ENCODE measurements around the gene EHD2.

Gene EHD2

DNA sequence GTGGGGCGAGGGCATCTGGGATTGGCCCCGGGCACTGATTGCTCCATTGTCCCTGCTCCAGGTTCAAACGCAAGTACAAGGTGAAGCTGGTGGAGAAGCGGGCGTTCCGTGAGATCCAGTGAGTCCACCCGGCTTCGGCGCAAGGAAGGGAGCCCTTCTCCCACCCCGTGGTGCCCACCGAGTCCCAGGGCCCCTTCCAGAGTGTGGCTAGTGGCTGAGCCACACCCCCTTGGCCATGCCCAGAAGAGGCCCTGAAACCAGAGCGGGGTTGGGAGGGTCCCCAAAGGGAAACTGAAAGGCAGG is 43.4 kb downstream of the EHD2 start:
- no peak overlapping the region for H3K4me3 ChIP-seq (ENCODE audit: low read length)
- TF ChIP-seq, protein P1, sequence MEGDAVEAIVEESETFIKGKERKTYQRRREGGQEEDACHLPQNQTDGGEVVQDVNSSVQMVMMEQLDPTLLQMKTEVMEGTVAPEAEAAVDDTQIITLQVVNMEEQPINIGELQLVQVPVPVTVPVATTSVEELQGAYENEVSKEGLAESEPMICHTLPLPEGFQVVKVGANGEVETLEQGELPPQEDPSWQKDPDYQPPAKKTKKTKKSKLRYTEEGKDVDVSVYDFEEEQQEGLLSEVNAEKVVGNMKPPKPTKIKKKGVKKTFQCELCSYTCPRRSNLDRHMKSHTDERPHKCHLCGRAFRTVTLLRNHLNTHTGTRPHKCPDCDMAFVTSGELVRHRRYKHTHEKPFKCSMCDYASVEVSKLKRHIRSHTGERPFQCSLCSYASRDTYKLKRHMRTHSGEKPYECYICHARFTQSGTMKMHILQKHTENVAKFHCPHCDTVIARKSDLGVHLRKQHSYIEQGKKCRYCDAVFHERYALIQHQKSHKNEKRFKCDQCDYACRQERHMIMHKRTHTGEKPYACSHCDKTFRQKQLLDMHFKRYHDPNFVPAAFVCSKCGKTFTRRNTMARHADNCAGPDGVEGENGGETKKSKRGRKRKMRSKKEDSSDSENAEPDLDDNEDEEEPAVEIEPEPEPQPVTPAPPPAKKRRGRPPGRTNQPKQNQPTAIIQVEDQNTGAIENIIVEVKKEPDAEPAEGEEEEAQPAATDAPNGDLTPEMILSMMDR (conservative IDR thresholded peaks at IDR 0.05; ENCODE audit: low read depth, low read length): no peak
- DNase-seq (ENCODE audit: low read depth): no peak

DNA sequence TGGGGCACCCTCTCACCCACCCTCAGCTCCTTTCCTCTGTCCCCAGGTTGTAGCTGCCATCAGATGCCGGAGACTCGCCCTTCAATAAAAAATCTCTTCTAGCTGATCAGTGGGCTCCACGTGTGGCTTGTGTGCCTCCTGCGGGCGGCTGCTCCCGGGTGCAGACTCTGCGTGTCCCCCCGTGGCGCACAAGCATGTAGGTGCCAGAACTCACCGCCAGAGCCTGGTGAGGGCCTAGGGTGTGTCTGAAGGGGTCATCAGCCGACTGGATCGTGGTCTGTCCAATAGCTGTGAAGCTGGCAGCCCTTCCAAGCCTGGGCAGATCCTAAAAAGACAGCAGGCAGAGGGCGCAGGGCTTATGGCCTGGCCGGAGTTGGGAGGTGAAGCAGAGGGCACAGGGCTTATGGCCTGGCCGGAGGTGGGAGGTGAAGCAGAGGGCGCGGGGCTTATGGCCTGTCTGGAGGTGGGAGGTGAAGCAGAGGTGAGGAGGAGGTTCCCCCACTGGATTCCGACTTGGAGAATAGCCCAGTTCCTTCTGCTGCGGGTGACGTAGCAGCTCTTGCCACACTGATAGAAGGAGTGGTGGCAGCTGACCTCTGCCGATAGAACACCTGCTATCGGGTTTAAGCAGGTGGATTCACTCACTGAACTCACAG is 43.9 kb downstream of the EHD2 start:
- no peak overlapping the region for H3K4me3 ChIP-seq (ENCODE audit: low read length)
- no peak for DNase-seq (ENCODE audit: low read depth)
- TF ChIP-seq, protein P1 (conservative IDR thresholded peaks at IDR 0.05; ENCODE audit: low read depth, low read length): no peak

DNA sequence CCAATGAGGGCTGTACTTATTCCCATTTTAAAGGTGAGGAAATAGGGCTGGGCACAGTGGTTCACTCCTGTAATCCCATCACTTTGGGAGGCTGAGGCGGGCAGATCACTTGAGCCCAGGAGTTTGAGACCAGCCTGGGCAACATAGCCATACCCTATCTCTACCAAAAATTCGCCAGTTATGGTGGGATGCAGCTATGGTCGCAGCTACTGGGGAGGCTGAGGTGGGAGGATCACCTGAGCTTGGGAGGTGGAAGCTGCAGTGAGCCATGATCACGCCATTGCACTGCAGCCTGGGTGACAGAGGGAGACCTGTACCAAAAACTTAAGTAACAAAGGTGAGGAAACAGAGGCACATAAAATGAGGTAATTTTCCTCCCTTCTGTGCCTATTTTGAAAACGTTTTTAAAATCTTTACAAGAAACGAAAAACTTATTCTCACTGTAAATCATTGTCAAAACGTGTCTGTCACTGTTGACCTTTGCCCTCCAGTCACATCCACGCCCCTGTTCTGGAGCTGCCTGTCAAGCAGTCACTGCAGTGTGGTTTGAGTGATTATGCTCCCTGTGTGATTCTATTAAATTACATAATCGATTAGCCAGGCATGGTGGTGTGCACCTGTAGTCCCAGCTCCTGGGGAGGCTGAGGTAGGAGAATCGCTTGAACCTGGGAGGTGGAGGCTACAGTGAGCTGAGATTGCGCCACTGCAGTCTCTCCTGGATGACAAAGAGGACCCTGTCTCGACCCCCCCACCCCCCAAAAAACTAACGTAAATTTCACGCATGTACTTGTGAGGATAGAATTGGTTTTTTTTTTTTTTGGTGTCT is 44.6 kb downstream of the EHD2 start:
- TF ChIP-seq, protein P1 (conservative IDR thresholded peaks at IDR 0.05; ENCODE audit: low read depth, low read length): no peak
- no peak for DNase-seq (ENCODE audit: low read depth)
- no peak overlapping the region for H3K4me3 ChIP-seq (ENCODE audit: low read length)

DNA sequence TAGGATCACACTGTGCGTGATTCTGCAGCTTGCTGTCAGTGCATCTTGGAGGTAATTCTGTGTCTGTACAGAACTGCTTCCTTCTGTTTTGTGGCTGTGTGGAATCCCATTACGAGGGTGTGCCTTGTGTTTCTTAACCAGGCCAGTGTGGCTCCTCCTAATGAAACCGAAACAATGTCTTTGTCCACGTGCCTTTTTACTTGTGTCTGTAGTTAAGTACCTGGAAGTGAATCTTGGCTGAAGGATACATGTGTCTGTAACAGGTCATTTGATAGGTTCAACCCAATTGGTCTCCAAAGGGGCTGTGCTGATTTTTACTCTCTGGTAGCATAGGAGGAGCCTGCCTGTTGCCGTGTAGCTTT is 45.2 kb downstream of the EHD2 start:
- TF ChIP-seq, protein P1 (conservative IDR thresholded peaks at IDR 0.05; ENCODE audit: low read depth, low read length): no peak
- no peak overlapping the region for H3K4me3 ChIP-seq (ENCODE audit: low read length)
- no peak for DNase-seq (ENCODE audit: low read depth)

DNA sequence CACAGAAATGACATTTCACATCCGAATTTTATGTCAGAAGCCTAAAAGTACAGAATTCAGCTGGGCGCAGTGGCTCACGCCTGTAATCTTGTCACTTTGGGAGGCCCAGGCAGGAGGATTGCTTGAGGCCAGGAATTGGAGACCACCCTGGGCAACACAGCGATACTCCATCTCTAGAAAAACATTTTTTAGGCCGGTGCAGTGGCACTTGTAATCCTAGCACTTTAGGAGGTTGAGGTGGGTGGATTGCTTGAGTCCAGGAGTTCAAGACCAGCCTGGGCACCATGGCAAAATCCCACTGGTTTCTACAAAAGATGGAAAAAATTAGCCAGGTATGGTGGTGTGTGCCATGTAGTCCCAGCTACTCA is 47.4 kb downstream of the EHD2 start:
- no peak overlapping the region for H3K4me3 ChIP-seq (ENCODE audit: low read length)
- DNase-seq (ENCODE audit: low read depth): no peak
- TF ChIP-seq, protein P1 (conservative IDR thresholded peaks at IDR 0.05; ENCODE audit: low read depth, low read length): no peak

DNA sequence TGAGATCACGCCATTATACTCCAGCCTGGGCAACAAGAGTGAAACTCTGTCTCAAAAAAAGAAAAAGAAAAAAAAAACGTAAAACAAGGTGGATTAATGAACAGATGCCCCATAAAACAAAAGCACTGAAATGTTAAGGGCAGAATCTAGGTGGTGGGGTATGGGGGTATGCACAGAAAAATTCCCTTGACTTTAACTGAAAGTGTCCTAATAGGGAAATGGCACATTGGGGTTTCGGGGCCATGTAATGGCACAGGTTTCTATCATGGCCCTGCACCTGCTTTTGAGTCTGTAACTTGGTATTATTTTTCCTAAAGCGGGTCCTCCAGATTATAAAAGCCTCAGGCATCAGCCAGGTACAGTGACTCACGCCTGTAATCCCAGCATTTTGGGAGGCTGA is 48.3 kb downstream of the EHD2 start:
- TF ChIP-seq, protein P1 (conservative IDR thresholded peaks at IDR 0.05; ENCODE audit: low read depth, low read length): no peak

DNA sequence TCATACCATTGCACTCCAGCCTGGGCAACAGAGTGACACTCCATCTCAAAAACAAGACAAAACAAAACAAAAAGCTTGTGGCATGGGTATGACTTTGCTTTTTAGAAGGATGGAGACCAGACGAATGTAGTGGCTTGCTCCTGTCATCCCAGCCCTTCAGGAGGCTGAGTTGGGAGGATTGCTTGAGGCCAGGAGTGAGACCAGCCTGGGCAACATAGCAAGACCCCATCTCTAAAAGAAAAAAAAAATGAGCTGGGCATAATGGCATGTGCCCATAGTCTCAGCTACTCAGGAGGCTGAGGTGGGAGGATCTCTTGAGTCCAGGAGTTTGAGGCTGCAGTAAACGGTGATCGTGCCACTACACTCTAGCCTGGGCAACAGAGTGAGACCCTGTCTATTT is 48.9 kb downstream of the EHD2 start:
- H3K4me3 ChIP-seq (ENCODE audit: low read length): no peak overlapping the region
- TF ChIP-seq, protein P1 (conservative IDR thresholded peaks at IDR 0.05; ENCODE audit: low read depth, low read length): no peak

More for the DNA sequence above, 48.3 kb downstream of the EHD2 start:
- no peak for DNase-seq (ENCODE audit: low read depth)
- H3K4me3 ChIP-seq (ENCODE audit: low read length): no peak overlapping the region

More for the DNA sequence above, 48.9 kb downstream of the EHD2 start:
- no peak for DNase-seq (ENCODE audit: low read depth)
